C4-2B (cell line): ENCODE results near the gene SP3.
A peak's percentile ranks its signal among the peaks of the same experiment; 100 is the strongest.

ENCODE experiments used
- H3K27ac ChIP-seq: fragments of 450-650 bp; 2 replicates; pipeline ENCODE4 v1.5.1; 2017
- ZFX ChIP-seq: fragments of 450-650 bp; IDR thresholded peaks from 2 replicates; pipeline ENCODE4 v1.6.1; 2017
- TF ChIP-seq, protein P1 (sequence below): fragments of 450-650 bp; conservative IDR thresholded peaks from 2 replicates; pipeline ENCODE4 v1.5.1; 2017; ENCODE audit warnings: mild to moderate bottlenecking

SP3 gene

DNA sequence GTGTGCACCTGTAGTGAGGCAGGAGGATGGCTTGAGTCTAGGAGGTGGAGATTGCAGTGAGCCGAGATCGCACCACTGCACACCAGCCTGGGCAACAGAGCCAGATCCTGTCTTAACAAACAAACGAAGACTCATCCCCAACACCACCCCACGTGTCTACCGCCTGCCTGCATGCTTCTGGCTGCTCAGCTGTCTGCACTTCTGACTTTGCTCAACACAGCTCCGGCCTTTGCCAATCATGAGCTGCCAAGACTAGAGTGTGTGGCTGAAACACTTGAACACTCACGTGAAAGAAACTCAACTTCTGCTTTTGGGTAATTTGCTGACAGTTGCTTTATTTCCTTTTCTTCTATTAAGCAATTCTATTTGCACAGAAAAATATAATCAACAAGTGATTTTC, 32.1 kb upstream of the SP3 start:
- TF ChIP-seq, protein P1, sequence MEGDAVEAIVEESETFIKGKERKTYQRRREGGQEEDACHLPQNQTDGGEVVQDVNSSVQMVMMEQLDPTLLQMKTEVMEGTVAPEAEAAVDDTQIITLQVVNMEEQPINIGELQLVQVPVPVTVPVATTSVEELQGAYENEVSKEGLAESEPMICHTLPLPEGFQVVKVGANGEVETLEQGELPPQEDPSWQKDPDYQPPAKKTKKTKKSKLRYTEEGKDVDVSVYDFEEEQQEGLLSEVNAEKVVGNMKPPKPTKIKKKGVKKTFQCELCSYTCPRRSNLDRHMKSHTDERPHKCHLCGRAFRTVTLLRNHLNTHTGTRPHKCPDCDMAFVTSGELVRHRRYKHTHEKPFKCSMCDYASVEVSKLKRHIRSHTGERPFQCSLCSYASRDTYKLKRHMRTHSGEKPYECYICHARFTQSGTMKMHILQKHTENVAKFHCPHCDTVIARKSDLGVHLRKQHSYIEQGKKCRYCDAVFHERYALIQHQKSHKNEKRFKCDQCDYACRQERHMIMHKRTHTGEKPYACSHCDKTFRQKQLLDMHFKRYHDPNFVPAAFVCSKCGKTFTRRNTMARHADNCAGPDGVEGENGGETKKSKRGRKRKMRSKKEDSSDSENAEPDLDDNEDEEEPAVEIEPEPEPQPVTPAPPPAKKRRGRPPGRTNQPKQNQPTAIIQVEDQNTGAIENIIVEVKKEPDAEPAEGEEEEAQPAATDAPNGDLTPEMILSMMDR = no peak
- TF ChIP-seq ZFX = no peak
- H3K27ac ChIP-seq = peak overlapping the region; percentile 37

- peak overlapping the region; percentile 37 for H3K27ac ChIP-seq
- no peak for TF ChIP-seq ZFX
- TF ChIP-seq, protein P1 = no peak
Measured at GRCh38 chr2:173996766-173997165, 31.6 kb upstream of the SP3 start.

- TF ChIP-seq, protein P1 = no peak
- no peak for TF ChIP-seq ZFX
- no peak overlapping the region for H3K27ac ChIP-seq
Measured at GRCh38 chr2:173993459-173993858, 28.3 kb upstream of the SP3 start.

DNA sequence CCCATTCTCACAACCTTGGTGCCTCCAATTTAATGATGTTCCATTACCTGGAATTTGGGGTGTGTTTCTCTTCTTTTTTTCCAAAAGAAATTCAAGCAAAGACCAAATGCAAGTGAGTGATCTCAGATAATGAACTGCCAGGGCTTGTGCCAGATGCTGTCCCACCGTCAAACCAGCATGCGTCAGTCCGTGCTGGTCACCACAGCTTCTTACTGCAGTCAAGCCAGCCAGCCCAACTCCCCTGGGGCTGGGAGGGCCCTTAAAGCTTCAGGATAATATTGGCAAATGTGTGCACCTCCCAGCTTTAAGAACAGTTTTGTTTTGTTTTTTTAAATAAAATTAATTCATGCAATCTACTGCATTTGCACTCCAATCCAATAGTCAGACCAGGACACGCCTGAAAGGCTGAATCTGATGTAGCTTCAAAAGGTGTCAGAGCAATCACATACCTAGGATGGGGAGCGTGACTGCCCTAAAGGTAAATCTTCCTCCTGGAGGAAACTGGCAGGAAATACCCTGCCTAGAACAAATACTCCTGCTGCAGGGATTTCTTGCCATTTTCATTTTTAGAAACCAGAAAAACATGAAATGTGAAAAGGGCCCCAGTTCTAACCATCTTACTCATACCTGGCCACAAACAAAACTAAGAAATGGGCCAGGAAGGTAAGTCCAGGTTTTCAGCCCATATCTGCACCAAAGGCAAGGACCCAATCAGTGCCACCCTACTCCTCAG, 26.8 kb upstream of the SP3 start:
- peak overlapping the region; percentile 37 for H3K27ac ChIP-seq
- TF ChIP-seq ZFX = no peak
- TF ChIP-seq, protein P1 = no peak

- no peak for TF ChIP-seq ZFX
- TF ChIP-seq, protein P1 = no peak
- H3K27ac ChIP-seq = peak overlapping the region; percentile 37
Measured at GRCh38 chr2:173990970-173991819, 26.0 kb upstream of the SP3 start.

GRCh38 chr2:173990245-173990644, 25.1 kb upstream of the SP3 start:
- no peak for TF ChIP-seq ZFX
- TF ChIP-seq, protein P1 = no peak
- no peak overlapping the region for H3K27ac ChIP-seq

DNA sequence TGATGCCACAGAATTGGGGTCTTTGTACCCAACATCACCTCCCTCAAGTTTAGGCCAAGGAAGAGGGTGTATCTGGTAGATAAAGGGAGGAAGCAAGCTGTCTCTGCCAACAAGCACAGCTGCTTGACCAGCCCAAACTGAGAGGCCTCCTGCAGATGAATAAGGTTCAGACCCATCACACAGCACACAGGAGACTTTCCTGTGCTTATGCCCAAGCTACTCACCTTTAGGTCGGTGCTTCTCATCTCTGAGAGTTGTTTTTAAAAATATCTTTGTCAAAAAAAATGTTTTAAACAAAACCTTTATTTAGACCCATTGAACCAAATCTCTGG, 24.7 kb upstream of the SP3 start:
- no peak for TF ChIP-seq ZFX
- TF ChIP-seq, protein P1 = no peak
- H3K27ac ChIP-seq = no peak overlapping the region
